OCI-LY3 (cell line): ENCODE measurements around the gene PTPRM.

Source experiments
- CTCF ChIP-seq: fragments of 200-600, 300-600 bp; sonication (generic); IDR thresholded peaks from 2 replicates; pipeline ENCODE4 v1.5.1; 2014; ENCODE audit warnings: antibody characterized with exemption, low read length, low read depth
- EZH2phosphoT487 ChIP-seq: fragments of 200-600 bp; shearing (Covaris generic); IDR thresholded peaks from 2 replicates; pipeline ENCODE4 v1.6.1; 2018; ENCODE audit warnings: antibody characterized with exemption, mixed run types, low read depth

- TF ChIP-seq CTCF = no peak
- no peak for TF ChIP-seq EZH2phosphoT487
Observed at GRCh38 chr18:8165095-8165494, 598.0 kb downstream of the PTPRM start.
